ENCODE data around the gene APOA1.

The APOA1 gene

DNA sequence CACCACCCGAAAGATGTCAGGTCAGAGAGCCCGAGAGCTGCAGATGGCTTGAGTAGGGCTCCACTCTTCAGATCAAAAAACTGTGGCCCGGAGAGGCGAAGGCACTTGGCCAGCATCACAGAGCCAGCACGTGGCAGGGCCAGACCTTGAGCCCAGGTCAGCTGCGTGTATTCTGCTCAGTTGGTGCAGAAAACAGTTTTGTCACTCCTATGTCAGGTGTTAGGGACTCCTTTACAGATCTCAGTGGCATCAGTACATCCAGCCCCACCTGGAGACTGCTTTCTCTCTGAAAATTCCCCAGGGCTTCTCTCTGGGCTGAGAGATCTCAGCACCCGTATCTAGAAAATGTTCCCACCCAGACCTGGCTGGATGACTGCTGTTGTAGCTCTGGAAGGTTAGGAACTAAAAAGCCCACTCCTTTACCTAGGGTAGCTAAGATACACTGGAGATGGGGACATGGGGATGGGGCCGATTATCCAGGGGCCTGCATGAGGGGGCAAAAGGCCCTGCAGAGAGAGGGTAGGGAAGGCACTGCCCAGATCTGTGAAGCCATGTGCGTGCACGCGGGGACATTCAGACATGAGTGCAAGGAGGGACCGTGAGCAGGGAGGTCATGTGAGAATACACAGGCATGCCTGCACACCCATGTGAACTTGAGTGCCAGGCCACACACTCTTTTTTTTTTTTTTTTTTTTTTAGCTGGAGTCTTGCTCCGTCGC lies 3.4 kb downstream of the APOA1 start:
- no peak for DNase-seq (ENCODE audit: low spot score)

DNA sequence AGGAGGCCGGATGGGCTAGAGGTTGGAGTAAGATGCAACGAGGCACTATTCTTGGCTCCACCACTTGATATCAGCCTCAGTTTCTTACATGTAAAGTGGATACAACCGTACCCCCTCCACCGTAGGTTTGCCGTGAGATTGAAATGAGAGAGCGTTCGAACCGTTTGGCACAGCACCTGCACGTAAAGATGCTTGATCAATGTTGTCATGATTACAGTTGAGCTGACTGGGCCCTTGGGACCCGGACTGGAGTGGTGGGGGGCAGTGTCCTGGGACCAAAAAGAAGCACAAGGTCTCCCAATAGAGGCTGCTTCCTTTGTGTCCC lies 4.0 kb downstream of the APOA1 start:
- no peak for DNase-seq (ENCODE audit: low spot score)

DNA sequence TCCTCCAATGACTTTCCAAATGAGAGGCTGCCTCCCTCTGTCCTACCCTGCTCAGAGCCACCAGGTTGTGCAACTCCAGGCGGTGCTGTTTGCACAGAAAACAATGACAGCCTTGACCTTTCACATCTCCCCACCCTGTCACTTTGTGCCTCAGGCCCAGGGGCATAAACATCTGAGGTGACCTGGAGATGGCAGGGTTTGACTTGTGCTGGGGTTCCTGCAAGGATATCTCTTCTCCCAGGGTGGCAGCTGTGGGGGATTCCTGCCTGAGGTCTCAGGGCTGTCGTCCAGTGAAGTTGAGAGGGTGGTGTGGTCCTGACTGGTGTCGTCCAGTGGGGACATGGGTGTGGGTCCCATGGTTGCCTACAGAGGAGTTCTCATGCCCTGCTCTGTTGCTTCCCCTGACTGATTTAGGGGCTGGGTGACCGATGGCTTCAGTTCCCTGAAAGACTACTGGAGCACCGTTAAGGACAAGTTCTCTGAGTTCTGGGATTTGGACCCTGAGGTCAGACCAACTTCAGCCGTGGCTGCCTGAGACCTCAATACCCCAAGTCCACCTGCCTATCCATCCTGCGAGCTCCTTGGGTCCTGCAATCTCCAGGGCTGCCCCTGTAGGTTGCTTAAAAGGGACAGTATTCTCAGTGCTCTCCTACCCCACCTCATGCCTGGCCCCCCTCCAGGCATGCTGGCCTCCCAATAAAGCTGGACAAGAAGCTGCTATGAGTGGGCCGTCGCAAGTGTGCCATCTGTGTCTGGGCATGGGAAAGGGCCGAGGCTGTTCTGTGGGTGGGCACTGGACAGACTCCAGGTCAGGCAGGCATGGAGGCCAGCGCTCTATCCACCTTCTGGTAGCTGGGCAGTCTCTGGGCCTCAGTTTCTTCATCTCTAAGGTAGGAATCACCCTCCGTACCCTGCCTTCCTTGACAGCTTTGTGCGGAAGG lies 4.8 kb downstream of the APOA1 start:
- DNase-seq (ENCODE audit: low spot score), result no peak

GRCh38 chr11:116831790-116832349 lies 5.6 kb downstream of the APOA1 start:
- no peak for DNase-seq (ENCODE audit: low spot score)

DNA sequence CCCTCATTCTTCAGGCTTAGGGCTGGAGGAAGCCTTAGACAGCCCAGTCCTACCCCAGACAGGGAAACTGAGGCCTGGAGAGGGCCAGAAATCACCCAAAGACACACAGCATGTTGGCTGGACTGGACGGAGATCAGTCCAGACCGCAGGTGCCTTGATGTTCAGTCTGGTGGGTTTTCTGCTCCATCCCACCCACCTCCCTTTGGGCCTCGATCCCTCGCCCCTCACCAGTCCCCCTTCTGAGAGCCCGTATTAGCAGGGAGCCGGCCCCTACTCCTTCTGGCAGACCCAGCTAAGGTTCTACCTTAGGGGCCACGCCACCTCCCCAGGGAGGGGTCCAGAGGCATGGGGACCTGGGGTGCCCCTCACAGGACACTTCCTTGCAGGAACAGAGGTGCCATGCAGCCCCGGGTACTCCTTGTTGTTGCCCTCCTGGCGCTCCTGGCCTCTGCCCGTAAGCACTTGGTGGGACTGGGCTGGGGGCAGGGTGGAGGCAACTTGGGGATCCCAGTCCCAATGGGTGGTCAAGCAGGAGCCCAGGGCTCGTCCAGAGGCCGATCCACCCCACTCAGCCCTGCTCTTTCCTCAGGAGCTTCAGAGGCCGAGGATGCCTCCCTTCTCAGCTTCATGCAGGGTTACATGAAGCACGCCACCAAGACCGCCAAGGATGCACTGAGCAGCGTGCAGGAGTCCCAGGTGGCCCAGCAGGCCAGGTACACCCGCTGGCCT lies 7.1 kb downstream of the APOA1 start:
- no peak for DNase-seq (ENCODE audit: low spot score)

- DNase-seq (ENCODE audit: low spot score), result no peak
Measured at GRCh38 chr11:116829525-116830183, 7.8 kb downstream of the APOA1 start, which contains the start of gene APOC3. Gene APOC3 (plus strand): TSS chr11:116829907. CDS start chr11:116830583, 676 bp downstream.

GRCh38 chr11:116828632-116829524 lies 8.5 kb downstream of the APOA1 start:
- no peak for DNase-seq (ENCODE audit: low spot score)

DNA sequence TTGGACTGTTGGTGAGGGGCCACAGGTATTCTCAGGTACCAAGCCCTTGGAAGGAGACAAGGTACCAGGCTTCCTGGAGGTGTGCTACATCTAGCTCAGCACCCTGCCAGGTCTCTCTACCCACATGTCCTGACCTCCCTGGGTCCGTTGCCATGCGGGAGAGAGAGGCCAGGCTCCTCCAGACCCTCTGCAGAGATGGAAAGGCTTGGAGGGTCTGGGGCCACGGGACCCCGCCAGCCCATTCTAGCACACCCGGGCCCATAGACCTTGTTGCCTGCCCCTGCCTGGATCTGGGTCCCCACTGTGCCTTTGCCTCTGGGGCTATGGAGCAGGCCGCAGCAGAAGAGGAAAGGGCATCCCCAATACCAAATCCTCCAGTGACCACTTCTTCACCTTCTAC lies 10.0 kb downstream of the APOA1 start:
- no peak for DNase-seq (ENCODE audit: low spot score)

GRCh38 chr11:116826751-116827431 lies 10.5 kb downstream of the APOA1 start:
- DNase-seq (ENCODE audit: low spot score), result no peak

DNA sequence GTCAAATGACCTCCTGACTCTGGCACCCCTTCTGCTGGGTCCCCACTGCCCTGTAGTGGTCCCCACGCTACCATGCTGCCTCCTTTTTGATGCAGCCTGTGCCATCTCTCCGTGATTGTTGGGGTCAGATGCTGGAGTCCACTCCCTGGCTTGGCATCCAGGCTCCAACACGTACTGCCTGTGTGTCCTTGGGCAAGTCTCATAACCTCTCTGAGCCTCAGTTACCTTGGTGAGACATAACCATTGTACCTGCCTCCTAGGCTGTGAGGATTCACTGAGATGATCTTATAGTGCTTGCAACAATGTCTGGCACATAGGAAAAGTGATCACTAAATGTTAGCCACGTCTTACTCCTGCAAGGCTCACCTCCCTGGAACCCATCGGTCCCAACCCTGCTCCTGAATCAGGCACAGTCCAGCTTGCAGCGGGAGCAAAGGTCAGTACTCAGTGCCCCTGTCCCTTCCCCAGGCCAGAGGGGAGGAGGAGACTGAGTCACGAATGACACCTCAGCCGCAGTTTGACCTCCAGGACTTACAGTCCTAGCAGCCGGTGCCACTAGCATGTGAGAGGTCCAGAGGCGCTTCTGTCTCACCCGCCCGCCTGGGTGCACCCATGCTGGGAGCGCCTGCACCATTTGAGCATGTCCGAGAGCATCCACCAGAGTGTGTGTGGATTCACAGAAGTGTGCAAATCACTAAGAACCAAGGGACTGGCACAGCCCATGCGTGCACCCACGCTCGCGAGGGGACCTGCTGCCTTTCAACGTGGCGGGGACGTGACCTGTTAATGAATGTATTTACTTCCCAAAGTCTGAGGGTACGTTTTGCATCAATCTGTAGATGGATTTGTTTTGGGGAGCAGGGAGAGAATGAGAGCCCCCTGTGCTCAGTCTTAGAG lies 11.3 kb downstream of the APOA1 start:
- no peak for DNase-seq (ENCODE audit: low spot score)

- no peak for DNase-seq (ENCODE audit: low spot score)
Measured at GRCh38 chr11:116825434-116825833, 12.0 kb downstream of the APOA1 start.

GRCh38 chr11:116823031-116823843 lies 14.2 kb downstream of the APOA1 start, which contains the start of gene APOA4:
Gene APOA4 (minus strand): TSS chr11:116823304. CDS start chr11:116823191, 113 bp downstream.
- no peak for DNase-seq (ENCODE audit: low spot score)

GRCh38 chr11:116822575-116822974 lies 14.8 kb downstream of the APOA1 start:
- no peak for DNase-seq (ENCODE audit: low spot score)

- no peak for DNase-seq (ENCODE audit: low spot score)
Measured at GRCh38 chr11:116821050-116821918, 16.1 kb downstream of the APOA1 start.

DNA sequence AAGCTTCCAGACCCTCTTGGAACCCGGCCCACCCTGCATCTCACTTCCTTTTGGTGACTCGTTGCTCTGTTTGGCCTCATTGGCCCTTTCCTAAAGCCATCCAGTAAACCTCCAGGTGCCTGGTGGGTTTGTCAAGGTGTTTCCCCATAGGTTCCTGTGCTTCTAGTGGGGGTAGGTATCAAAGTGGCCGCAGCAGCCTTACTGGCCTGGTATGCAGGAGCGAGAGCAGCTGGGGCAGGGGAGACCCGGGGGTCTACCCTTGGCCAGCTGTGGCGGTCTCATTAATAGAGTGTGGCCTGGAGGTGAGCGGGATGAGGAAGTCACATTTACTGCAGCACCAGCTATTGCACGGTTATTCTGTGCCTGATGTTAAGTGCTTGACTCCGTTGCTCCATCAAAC lies 18.4 kb downstream of the APOA1 start:
- no peak for DNase-seq (ENCODE audit: low spot score)

DNA sequence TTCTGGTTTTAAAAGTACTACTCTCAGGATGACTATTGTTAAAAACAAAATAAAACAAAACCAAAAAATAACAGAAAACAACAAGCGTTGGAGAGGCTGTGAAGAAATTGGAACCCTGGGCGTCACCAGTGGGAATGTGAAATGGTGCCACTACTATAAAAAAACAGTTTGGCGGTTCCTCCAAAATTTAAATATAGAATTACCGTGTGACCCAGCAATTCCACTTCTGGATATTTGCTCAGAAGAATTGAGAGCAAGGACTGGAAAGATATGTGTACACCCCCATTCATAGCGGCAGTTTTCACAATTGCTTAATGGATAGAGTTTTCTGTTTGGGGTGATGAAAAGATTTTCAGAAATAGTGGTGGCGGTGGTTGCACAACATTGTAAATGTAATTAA lies 22.9 kb downstream of the APOA1 start:
- DNase-seq (ENCODE audit: low spot score), result no peak
